ENCODE data around the gene CDS2. TPM values are rescaled to one million over a fixed set of nuclear protein-coding genes. Genes with fewer than 3 reads are reported as not detected.

CDS2 gene
- total RNA-seq, 1 experiment from 2014 or later, result 37.5 TPM

- H3K4me3 ChIP-seq (replicated peaks in 1 of 2; ENCODE audit: low read depth in 1 of 2, low read length in 2 of 2), result peak overlapping the region in 1 of 2 experiments; percentile 87; a peak in 1 of 4 replicates
- no TSS peak for BruUV-seq (replicated peaks)
Measured at GRCh38 chr20:5114403-5114802, 12.4 kb upstream of the CDS2 start.

More at GRCh38 chr20:5114403-5114802, 12.4 kb upstream of the CDS2 start:
- peaks cover 55 to 58% of the 10 kb centered on the region in 2 experiments for H3K36me3 ChIP-seq (ENCODE audit: control insufficient read depth in 1 of 2, insufficient read depth in 2 of 2, low read length in 2 of 2)
- H3K4me1 ChIP-seq (ENCODE audit: control insufficient read depth in 1 of 2, insufficient read depth in 2 of 2, low read length in 2 of 2), result peaks cover 12 to 35% of the 10 kb centered on the region in 2 experiments
- TF ChIP-seq REST (IDR thresholded peaks at IDR 0.05; ENCODE audit: low read depth) (no peak), ZFX (IDR thresholded peaks at IDR 0.05) (no peak), ZNF274 (IDR thresholded peaks at IDR 0.05; ENCODE audit: low read depth, low read length) (no peak), YY1 (IDR thresholded peaks at IDR 0.05; ENCODE audit: extremely low read depth, insufficient replicate concordance, low read depth, low read length) (no peak), CEBPB (IDR thresholded peaks at IDR 0.05; ENCODE audit: low read depth) (no peak), ZBTB33 (IDR thresholded peaks at IDR 0.05; ENCODE audit: extremely low read depth, insufficient replicate concordance, low read length) (no peak), SP1 (IDR thresholded peaks at IDR 0.05; ENCODE audit: low read depth) (no peak), EGR1 (IDR thresholded peaks at IDR 0.05; ENCODE audit: low read depth) (no peak), JUND (IDR thresholded peaks at IDR 0.05) (no peak), SRF (IDR thresholded peaks at IDR 0.05; ENCODE audit: low read depth) (no peak), RAD21 (IDR thresholded peaks at IDR 0.05; ENCODE audit: low read depth) (no peak), SIN3A (IDR thresholded peaks at IDR 0.05; ENCODE audit: low read depth) (no peak)
- peaks cover 30% of the 10 kb centered on the region; the same call in 1 of the 2 replicates for H4K20me1 ChIP-seq (ENCODE audit: insufficient read depth)
- no peak for DNase-seq (ENCODE audit: low read depth, low spot score)
- H3K79me2 ChIP-seq (ENCODE audit: insufficient read depth, low read length), result peaks cover 78% of the 10 kb centered on the region
- peak overlapping the region; percentile 90 for H3K4me2 ChIP-seq (ENCODE audit: low read length)
- no peak overlapping the region for H3K27ac ChIP-seq (ENCODE audit: low read depth, low read length)
- no peaks in the 10 kb centered on the region for H3K27me3 ChIP-seq (ENCODE audit: insufficient read depth, low read length)
- H3K9me3 ChIP-seq (ENCODE audit: control insufficient read depth in 1 of 2, insufficient read depth in 1 of 2, low read depth in 1 of 2, low read length in 2 of 2), result no peaks in the 10 kb centered on the region
- intact Hi-C loops (cut with micrococcal nuclease), result no loop called here
- no peaks in the 10 kb centered on the region for H3K9me2 ChIP-seq (ENCODE audit: insufficient read depth)
- POLR2A ChIA-PET, result no interaction called here
- H3K9ac ChIP-seq (ENCODE audit: low read length), result 0 out of 2 replicates have a peak overlapping the region, but pooled peaks have one; percentile 85
- H2AFZ ChIP-seq (ENCODE audit: low read depth, low read length, poor library complexity, severe bottlenecking), result no peak overlapping the region
- CTCF ChIA-PET, result interaction anchor here (2.2 kb wide), 1 partner anchor 12 kb away, joined by 13 read pairs; the partner anchor contains the start of gene CDS2
- ATAC-seq, result no peak
- RAD21 ChIA-PET (ENCODE audit: low non-redundant PET in 1 of 2, low total read pairs in 2 of 2, uncharacterized antibody in 2 of 2, unreplicated experiment in 2 of 2), result no interaction called here
